Stimulated activated naive CD8-positive, alpha-beta T cell treated with anti-CD3 and anti-CD28 coated beads, Interleukin-15, amount 100 ng/mL, for 72 hours (primary cell): ENCODE data around the gene DLX1.

Experiments
- ATAC-seq: fragments of 150-1000 bp; cut with Tn5 transposase; 2 replicates; pipeline ENCODE4 v1.10.0; 2021; ENCODE audit warnings: mild to moderate bottlenecking, moderate library complexity
- DNase-seq, 2 donors: peaks; one replicate each; pipeline ENCODE4 v3.0.0; 2021 to 2022
- H3K27ac Mint-ChIP-seq, 2 donors: one replicate each; pipeline ENCODE4 v1.8.0; 2022; ENCODE audit warnings: mild to moderate bottlenecking in 2 of 2, mixed read lengths in 2 of 2, moderate library complexity in 2 of 2
- H3K27me3 Mint-ChIP-seq: one replicate; pipeline ENCODE4 v1.8.0; 2022; ENCODE audit warnings: mixed read lengths
- H3K4me1 Mint-ChIP-seq: one replicate; pipeline ENCODE4 v1.8.0; 2022; ENCODE audit warnings: mild to moderate bottlenecking, mixed read lengths
- H3K4me3 Mint-ChIP-seq, 2 donors: one replicate each; pipeline ENCODE4 v1.8.0; 2022; ENCODE audit warnings: mild to moderate bottlenecking in 2 of 2, mixed read lengths in 2 of 2, moderate library complexity in 1 of 2
- H3K9me3 Mint-ChIP-seq, 2 donors: one replicate each; pipeline ENCODE4 v1.8.0; 2022; ENCODE audit warnings: mixed read lengths in 2 of 2

The DLX1 gene

DNA sequence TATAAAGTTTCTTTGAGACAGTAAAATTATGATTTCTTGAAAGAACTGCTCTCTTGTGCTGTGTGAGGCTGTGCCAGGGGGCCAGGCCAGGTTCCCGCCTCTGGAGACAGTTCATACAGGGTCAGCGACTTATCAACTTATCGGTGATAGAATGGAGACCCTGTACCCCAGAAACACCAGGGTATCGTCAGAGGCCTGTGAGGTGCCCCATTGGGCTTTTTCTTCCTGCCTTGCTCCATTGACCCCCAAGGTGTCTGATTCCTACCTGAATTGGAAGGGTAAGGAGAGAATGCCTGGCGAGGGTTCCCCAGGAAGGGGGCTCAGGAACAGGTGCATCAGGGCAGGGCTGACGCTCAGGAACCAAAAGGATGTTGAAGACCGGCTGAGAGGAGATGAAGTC is 4.3 kb downstream of the DLX1 start:
- no peak for DNase-seq
- no peak overlapping the region for H3K27ac Mint-ChIP-seq
- H3K27me3 Mint-ChIP-seq, result peaks cover 100% of the 10 kb centered on the region
- peaks cover 65% of the 10 kb centered on the region for H3K4me1 Mint-ChIP-seq
- H3K4me3 Mint-ChIP-seq, result no peak overlapping the region
- no peaks in the 10 kb centered on the region for H3K9me3 Mint-ChIP-seq
- ATAC-seq, result no peak

DNA sequence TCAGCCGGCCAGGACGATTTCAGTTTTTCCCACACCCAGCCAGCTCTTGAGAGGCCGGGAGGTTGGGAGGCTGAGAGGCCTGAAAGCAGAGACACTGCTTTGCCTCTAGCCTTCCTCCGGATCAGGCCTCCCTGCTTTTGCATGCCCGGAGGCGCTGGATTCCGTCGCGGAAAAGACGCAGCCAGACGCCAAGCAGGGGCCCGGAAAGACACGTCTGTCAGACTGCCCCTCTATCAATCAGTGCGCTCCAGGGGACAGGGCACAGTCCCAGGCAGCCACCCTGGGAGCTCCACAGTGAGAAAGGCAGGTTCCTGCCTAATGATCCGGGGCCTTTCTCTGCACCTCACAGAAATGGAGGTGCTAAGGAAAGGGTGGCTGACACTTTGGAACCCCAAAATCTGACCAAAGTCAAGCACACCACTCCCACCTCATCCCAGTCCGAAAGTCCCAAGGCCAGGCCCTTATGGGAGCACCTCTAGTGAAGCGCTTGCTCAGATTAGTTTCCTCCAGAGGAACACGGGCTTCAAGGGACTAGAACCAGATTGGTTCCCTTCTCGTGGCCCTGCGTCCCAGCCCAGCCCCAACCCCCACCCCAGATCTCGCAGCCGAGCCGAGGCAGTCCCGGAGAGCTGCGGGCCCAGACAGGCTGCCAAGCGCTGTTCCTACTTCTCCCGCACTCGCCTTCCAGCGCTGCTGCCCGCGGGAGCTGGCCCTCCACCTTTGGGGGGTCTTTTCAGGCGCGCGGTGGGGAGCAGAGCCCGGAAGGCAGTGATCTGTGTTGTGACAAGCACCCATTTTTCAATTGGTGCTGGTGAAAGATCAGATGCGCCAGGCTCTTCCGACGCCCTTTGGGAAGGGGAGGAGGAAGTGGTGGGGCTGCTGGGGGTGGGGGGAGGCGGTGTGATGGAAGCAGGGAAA is 5.0 kb downstream of the DLX1 start:
- Mint-ChIP-seq H3K27me3 (peaks cover 100% of the 10 kb centered on the region), H3K27ac (no peak overlapping the region), H3K4me1 (peaks cover 63% of the 10 kb centered on the region), H3K4me3 (peak overlapping the region in 1 of 2 donors; percentile 44), H3K9me3 (no peaks in the 10 kb centered on the region)
- DNase-seq (no peak), ATAC-seq (no peak)

DNA sequence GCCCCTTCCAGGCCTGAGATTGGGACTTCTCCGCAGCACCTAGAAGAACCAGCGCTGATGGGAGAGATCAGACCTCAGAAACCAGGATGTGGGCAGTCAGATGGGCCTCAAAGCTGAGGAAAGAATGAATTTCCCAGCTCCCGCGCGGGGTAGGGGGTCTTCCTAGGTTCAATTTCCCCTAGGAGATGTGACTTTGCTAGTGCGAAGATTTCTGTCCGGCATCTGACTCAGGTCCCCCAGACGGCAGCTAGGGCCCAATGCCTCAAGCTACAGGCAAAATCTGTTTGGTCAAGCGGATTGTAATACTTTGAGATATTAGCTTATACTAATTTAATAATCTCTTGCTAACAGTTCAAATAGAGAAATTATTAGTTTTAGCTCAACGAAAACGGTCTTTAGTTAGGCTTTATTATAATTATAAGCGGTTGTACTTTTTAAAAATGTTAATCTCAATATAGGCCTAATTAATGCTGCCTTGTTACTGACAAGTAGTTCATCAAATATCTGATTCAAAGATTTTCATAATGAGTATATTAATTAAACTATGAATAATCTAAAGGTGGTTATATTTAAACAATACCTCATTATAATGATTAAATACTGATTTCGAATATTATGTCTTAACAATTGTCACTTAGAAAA is 5.8 kb downstream of the DLX1 start:
- no peak for DNase-seq
- H3K27me3 Mint-ChIP-seq, result peaks cover 100% of the 10 kb centered on the region
- H3K9me3 Mint-ChIP-seq, result no peaks in the 10 kb centered on the region
- H3K4me1 Mint-ChIP-seq, result peaks cover 63% of the 10 kb centered on the region
- H3K27ac Mint-ChIP-seq, result no peak overlapping the region
- ATAC-seq, result no peak
- H3K4me3 Mint-ChIP-seq, result no peak overlapping the region

DNA sequence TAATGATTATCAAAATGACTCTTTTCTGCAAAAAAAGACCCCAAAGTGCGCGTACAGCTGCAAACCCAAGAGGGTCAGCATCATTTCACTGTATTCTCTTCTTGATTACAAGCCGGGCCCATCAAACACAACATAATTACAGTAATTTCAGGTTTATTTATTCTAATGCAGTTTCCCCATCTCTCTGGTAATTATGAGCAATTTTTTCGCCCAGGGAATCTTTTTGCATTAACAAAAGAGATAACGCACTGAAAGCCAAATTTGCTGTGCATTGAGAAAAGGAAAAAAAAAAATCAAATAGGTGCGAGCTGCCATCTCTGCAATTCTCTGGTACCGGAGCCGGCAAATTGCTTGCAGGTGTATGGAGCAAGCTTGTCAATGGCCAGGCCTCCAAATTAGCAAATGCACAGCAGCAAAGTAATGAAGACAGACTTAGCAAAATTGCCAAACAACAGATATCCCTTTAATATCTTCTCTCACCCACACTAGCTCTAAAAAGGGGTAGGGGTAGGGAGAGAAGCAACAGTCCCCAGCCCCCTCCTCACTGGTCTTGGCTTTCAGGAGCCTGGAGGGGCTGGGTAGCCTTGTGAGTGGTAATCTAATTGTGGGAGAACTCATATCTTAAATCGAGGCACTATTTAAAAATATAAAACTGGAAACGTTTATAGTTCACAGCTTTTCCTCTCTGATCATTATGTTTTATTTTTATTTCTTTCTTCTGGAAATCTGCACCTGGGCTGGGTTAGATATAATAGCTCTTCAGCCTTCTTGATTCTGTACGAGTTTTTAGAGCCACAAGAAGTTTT is 6.7 kb downstream of the DLX1 start:
- ATAC-seq, result no peak
- H3K27ac Mint-ChIP-seq, result no peak overlapping the region
- H3K4me1 Mint-ChIP-seq, result peaks cover 63% of the 10 kb centered on the region
- no peak overlapping the region for H3K4me3 Mint-ChIP-seq
- H3K9me3 Mint-ChIP-seq, result no peaks in the 10 kb centered on the region
- peaks cover 100% of the 10 kb centered on the region for H3K27me3 Mint-ChIP-seq
- no peak for DNase-seq

DNA sequence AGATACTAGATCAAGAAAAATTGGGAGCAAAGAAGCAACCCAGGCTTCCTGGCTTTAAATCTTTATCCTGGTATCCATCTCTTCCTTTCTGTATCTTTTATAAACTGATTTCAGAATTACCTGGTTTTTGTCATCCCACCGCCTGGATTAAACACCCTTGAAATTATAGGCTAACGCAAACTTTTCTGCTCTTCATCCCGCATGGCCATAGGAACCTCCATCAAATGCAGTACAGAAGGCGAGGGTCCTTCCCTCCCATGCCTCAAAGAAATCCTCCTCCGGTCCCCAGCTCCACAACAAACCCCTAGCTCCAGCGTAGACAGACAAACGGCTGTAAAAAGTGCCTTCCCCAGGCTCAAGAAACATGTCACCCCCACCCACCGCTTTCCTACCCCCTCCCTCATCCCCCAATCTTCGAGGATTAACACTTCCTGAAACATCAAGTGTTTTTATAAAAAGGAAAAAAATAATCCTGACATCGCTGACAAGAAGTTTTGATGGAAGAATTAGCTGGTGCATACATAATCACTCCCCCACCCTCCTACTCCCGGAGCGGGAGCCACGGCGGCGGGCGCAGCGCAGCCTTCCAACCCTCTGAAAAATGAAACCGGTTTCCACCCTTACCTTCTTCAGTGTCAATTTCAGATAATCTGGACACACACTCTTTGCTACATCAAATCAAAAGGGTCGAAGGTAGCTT is 7.6 kb downstream of the DLX1 start:
- Mint-ChIP-seq H3K4me3 (no peak overlapping the region), H3K4me1 (peaks cover 63% of the 10 kb centered on the region), H3K27me3 (peaks cover 100% of the 10 kb centered on the region), H3K27ac (no peak overlapping the region), H3K9me3 (no peaks in the 10 kb centered on the region)
- DNase-seq (no peak), ATAC-seq (no peak)

DNA sequence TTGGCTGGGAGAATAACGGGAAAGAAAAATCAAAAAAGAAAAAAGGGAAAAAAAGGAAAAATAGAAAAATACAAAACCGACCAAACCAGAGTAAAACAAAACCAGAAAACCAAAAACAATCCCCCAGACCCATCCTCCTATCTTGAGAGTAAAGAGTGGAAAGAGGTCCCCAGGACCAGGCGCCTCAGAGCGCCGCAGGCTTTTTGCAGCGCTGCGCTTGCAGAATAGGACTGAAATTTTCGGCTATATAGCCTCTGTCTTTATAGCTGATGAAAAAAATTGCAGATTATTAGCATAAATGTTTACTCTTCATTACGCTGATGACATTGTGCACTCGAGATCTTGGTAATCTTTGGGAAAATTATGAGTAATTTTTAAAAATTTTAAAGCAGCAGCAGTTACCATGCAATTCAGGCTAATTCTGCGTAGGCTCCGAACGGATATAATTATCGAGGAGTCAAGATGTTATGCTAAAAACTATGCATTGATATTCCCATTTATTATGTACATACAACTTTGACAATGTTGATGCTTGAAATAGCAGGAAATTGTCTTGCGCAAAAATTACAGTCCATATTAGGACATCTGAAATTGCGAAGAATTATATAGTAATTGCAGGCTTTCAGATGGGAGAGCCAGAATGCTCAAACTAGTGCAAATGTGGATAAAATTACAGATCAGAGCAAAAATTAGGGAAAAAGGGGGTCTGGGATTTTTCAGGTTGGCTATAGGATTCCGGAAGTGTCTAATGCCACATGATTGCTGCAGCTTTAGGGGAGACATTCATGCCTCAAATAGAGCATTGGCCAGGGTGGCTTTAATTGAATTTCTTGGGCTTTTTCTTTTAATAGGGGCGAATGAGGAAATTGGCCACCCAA is 8.3 kb downstream of the DLX1 start:
- peaks cover 62% of the 10 kb centered on the region for H3K4me1 Mint-ChIP-seq
- H3K27me3 Mint-ChIP-seq, result peaks cover 100% of the 10 kb centered on the region
- DNase-seq (no peak), ATAC-seq (no peak)
- no peaks in the 10 kb centered on the region for H3K9me3 Mint-ChIP-seq
- peak overlapping the region; percentile 38 to 87 for H3K4me3 Mint-ChIP-seq
- no peak overlapping the region for H3K27ac Mint-ChIP-seq

DNA sequence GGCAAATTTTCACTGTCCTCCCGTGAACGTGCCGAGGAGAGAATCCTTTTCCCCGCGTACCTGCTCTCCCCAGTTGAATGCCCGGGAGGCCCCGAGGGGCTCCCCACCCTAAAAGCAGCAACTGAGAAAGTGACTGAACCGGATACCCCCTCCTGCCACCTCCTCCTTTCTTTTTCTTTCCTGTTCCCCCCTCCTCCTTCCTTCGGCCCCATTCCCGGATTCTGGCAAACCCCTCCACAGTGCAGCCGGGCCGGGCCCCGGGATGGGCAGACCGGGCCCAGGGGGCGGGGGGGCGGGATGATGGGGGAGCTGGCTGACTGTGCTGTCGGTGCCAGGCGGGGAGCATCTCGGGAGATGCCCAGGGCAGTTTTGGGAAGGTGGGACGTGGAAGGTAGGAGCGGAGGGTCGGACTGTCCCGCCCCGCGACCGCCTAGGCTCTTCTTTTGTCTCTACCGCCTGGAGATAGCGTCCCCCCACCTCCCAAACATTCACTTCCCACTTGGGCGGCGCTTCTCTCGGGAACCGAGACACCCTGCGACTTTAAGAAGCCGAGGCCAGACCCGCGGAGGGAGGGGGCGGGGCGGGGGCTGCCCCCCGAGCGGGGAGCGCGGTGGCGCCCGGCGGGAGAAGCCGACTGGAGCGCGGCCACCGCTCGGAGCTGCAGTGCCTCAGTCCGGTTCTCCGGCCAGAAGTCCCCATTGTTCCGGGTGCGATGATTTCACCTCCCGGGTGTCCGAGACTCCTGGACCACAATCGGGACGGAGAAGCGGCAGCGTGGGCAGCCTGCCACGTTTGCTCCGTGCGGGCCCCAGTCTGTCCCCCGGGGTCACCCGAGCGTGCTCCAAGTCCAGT is 9.2 kb downstream of the DLX1 start:
- Mint-ChIP-seq H3K27me3 (peaks cover 96% of the 10 kb centered on the region), H3K4me1 (peaks cover 64% of the 10 kb centered on the region), H3K4me3 (peak overlapping the region; percentile 87), H3K27ac (no peak overlapping the region), H3K9me3 (no peaks in the 10 kb centered on the region)
- ATAC-seq (no peak), DNase-seq (no peak)

DNA sequence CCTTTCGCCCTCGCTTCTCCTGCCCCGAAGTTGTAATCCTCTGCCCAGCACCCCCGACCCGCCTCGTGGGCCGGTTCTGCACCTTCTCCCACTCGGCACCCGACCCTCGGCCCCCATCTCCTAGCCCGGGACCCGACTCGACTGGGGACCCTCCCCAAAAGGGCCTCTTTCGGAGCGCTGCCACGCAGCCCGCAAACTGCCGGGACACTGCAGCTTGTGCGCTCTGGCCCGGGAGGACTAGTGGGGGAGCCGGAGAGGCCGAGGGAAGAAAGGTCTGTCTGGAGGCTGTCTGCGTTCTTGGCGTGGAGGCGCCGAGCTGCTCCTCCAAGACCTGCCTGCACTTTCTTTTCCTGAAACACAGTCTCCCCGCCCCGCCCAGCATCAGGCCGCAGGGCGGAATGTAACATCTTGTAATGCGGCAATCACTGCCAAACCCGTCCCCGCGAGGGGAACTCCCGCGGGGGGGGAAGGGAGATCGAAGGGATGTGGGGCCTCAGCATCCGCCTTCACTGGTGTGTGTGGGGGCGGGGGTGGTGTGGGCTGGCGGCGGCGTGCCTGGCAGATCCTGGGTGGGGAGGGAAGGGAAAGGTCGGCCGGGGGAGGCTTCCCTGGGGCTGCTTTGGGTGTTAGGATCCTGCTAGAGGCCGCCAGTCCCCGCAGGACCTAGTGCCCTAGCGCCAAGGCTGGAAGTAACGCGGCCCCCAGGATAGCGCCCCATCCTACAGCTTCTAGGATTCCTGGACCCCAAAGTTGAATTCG is 10.0 kb downstream of the DLX1 start:
- peak overlapping the region in 1 of 2 donors; percentile 79 for H3K27ac Mint-ChIP-seq
- peaks cover 96% of the 10 kb centered on the region for H3K27me3 Mint-ChIP-seq
- peak; percentile 67 for ATAC-seq
- peaks cover 60% of the 10 kb centered on the region for H3K4me1 Mint-ChIP-seq
- no peaks in the 10 kb centered on the region for H3K9me3 Mint-ChIP-seq
- peak; percentile 59 to 80 for DNase-seq
- peak overlapping the region; percentile 87 for H3K4me3 Mint-ChIP-seq

DNA sequence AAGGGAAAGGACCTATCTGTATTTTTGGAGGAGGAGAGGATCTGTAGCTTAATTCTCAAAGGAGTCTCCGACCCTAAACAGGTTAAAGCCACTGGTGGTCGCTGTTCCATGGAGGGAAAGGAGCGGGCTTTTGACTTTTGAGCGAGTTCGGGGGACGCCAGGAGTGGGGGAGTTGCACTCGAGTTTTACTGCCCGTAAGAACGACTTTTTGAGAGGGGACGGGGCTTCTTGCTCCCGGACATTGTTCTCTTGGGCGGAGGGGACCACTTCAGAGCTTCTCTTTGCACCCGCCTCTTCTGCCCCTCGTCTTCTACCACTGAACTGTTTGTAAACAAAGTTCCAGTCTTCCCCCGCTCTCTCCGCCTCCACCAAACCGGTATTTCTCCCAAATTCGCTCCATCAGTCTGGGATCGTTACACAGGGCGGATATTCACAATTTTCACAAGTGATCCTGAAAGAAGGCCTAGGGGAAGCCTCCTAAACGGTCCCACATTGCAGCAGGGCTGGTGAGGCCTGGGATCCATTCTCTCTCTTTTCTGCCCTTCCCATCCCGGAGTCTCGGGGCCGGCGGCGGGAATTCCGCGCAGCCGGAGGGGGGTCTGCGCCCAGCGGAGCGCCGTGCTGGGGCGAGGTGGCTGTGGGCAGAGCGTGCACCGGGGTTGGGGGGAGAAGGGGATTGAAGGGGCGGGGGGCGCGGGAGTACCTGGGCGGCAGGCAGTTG is 10.8 kb downstream of the DLX1 start:
- ATAC-seq (no peak), DNase-seq (peak in 1 of 2 donors; percentile 18)
- Mint-ChIP-seq H3K4me1 (peaks cover 62% of the 10 kb centered on the region), H3K9me3 (no peaks in the 10 kb centered on the region), H3K27me3 (peaks cover 96% of the 10 kb centered on the region), H3K4me3 (peak overlapping the region; percentile 87), H3K27ac (no peak overlapping the region)

DNA sequence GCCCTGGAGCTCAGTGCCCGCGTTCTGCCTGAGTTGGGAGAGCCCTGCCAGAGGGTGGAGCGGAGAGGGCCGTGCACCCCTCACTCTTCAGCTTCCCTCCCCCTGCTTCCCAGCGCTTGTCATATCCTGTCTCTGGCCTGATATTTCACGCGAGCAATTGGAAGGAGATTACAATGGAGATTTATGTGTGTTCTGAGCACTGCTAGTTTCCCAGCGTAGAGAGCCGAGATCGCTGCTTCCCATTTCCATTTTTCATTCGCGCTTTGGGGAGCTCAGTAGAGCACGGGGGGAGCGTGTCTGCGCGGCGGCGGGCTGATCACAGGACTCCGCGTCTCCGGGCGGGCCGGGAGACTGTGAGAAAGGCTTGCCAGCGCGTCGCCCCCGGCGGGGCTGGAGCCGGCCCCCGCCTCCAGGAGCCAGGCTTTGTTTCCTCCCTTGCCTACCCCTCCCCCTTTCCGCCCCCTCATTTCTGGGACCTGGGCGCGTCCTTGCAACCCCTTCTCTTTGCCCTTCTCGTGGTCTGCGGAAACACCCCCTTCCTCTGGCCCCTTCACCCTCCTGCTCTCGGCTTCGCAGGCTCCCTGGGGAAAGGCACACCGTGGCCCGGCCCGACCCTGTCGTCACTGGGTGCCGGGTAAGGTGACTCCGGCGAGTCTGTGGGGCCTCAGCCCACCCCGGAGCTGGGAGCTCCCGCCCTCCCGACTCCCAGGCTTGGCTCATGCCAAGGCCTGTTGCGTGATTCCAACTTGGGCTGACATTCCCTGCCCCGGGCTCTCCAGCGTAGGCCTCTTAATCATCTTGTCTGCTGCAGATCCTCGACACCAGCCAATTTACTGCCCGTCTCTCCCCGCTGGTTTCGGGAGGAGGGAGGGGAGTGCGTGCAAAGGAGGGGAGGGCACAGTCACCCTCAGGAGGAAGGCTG is 11.6 kb downstream of the DLX1 start:
- ATAC-seq (no peak), DNase-seq (peak; percentile 20 to 29)
- peaks cover 96% of the 10 kb centered on the region for H3K27me3 Mint-ChIP-seq
- peaks cover 70% of the 10 kb centered on the region for H3K4me1 Mint-ChIP-seq
- H3K27ac Mint-ChIP-seq, result peak overlapping the region in 1 of 2 donors; percentile 42
- peak overlapping the region; percentile 87 for H3K4me3 Mint-ChIP-seq
- no peaks in the 10 kb centered on the region for H3K9me3 Mint-ChIP-seq

DNA sequence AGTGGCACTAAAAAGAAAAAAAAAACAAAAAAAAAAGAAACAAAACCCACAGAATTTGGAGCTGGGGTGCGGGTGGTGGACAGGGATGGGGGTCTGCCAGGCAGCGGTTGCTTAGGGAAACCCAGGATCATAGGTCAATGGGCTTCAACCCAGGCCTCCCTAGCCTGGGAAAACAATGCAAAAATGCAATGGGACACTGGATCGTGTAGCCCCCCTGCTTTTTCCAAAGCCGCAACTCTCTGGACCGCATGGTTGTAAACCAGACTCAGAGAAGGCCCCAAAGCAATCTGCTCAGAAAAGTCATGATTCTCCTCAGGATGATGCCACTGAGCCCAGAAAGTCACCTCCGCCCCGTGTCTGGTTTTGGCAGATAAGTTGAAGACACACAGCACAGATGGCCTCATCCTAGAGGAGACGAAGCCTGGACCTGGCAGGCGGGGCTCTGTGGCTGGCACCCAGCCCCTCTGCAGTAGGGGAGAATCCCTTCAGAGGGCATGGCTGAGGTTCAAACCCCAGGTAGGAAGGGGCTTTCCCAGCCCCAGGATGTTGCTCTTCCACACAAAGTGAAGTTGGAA is 12.3 kb downstream of the DLX1 start:
- ATAC-seq (no peak), DNase-seq (peak in 1 of 2 donors; percentile 35)
- H3K9me3 Mint-ChIP-seq, result no peaks in the 10 kb centered on the region
- peaks cover 76% of the 10 kb centered on the region for H3K4me1 Mint-ChIP-seq
- peaks cover 96% of the 10 kb centered on the region for H3K27me3 Mint-ChIP-seq
- H3K4me3 Mint-ChIP-seq, result peak overlapping the region; percentile 87
- no peak overlapping the region for H3K27ac Mint-ChIP-seq
